GM13977 (cell line): ENCODE data around the gene C5AR2.
"Not testable (repeated sequence)": the region's sequence is repeated elsewhere in the genome, so short reads cannot be mapped to it uniquely, and the experiment has no call there.

Experiments used
- DNase-seq: peaks from one replicate; pipeline ENCODE4 v3.0.0; 2012; ENCODE audit warnings: low spot score
- in situ Hi-C: fragments of 300-500 bp; cut with MboI; formaldehyde crosslinking; loops from one replicate; pipeline ENCODE4 v1.12.0; 2022; ENCODE audit warnings: low sequenced_read_pairs, low pct_unique_long_range_greater_than_20kb, mixed read lengths, inconsistent platforms; ENCODE audit not compliant: unreplicated experiment
- TF ChIP-seq, protein P1 (sequence below): IDR thresholded peaks from 2 replicates; pipeline ENCODE4 v1.5.1; 2012; ENCODE audit warnings: mild to moderate bottlenecking, control low read depth; ENCODE audit not compliant: insufficient read depth; ENCODE audit errors: extremely low read depth, missing control alignments

Gene C5AR2

GRCh38 chr19:47339196-47339880, 7.4 kb downstream of the C5AR2 start:
- TF ChIP-seq, protein P1, sequence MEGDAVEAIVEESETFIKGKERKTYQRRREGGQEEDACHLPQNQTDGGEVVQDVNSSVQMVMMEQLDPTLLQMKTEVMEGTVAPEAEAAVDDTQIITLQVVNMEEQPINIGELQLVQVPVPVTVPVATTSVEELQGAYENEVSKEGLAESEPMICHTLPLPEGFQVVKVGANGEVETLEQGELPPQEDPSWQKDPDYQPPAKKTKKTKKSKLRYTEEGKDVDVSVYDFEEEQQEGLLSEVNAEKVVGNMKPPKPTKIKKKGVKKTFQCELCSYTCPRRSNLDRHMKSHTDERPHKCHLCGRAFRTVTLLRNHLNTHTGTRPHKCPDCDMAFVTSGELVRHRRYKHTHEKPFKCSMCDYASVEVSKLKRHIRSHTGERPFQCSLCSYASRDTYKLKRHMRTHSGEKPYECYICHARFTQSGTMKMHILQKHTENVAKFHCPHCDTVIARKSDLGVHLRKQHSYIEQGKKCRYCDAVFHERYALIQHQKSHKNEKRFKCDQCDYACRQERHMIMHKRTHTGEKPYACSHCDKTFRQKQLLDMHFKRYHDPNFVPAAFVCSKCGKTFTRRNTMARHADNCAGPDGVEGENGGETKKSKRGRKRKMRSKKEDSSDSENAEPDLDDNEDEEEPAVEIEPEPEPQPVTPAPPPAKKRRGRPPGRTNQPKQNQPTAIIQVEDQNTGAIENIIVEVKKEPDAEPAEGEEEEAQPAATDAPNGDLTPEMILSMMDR = no peak
- no peak for DNase-seq
- in situ Hi-C loops = no loop called here

- DNase-seq = no peak
- TF ChIP-seq, protein P1 = no peak
- in situ Hi-C loops = no loop called here
Observed at GRCh38 chr19:47340477-47341208, 8.7 kb downstream of the C5AR2 start.

GRCh38 chr19:47341734-47342133, 9.8 kb downstream of the C5AR2 start:
- TF ChIP-seq, protein P1 = no peak
- DNase-seq = no peak
- in situ Hi-C loops = no loop called here

GRCh38 chr19:47343194-47343802, 11.3 kb downstream of the C5AR2 start:
- in situ Hi-C loops = no loop called here
- DNase-seq = no peak
- TF ChIP-seq, protein P1 = no peak

DNA sequence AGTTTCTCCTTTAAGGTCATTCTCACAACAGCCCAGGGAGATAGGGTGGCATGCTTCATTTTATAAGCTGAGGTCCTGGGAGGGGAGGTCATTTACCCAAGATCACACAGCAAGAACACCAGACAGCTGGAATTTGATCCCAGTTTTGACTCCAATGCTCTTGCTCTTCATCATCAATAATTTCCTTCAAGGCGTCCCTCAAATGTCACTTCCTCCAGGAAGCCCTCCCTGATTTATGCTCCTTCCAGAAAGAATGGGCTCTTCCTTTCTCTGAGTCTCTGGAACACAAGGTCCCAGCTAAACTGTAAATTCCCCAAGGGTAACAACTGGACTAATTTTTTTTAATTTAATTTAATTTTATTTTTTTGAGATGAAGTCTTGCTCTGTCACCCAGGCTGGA, 12.4 kb downstream of the C5AR2 start:
- no peak for DNase-seq
- in situ Hi-C loops = no loop called here
- TF ChIP-seq, protein P1 = no peak

GRCh38 chr19:47346024-47346423, 14.0 kb downstream of the C5AR2 start:
- in situ Hi-C loops, DNase-seq: not testable (repeated sequence)
